Fibroblast of skin of abdomen (primary cell): ENCODE data around the gene ALDH4A1.
"Not testable (repeated sequence)": the region's sequence is repeated elsewhere in the genome, so short reads cannot be mapped to it uniquely, and the experiment has no call there.

Experiments
- DNase-seq: peaks from one replicate; pipeline ENCODE4 v3.0.0-alpha.2; 2013

ALDH4A1 gene

GRCh38 chr1:18875107-18875795 lies 27.1 kb downstream of the ALDH4A1 start:
- DNase-seq, result peak; percentile 74

- DNase-seq, result no peak
Measured at GRCh38 chr1:18874600-18874999, 27.8 kb downstream of the ALDH4A1 start.

- no peak for DNase-seq
Measured at GRCh38 chr1:18874036-18874435, 28.3 kb downstream of the ALDH4A1 start.

GRCh38 chr1:18872071-18872611 lies 30.2 kb downstream of the ALDH4A1 start:
- no peak for DNase-seq

GRCh38 chr1:18871401-18872070 lies 30.8 kb downstream of the ALDH4A1 start:
- no peak for DNase-seq

GRCh38 chr1:18870957-18871356 lies 31.4 kb downstream of the ALDH4A1 start:
- DNase-seq, result no peak

GRCh38 chr1:18870595-18870865 lies 31.8 kb downstream of the ALDH4A1 start:
- DNase-seq, result not testable (repeated sequence)

GRCh38 chr1:18869847-18870594 lies 32.3 kb downstream of the ALDH4A1 start:
- no peak for DNase-seq

GRCh38 chr1:18868801-18869424 lies 33.4 kb downstream of the ALDH4A1 start:
- no peak for DNase-seq

GRCh38 chr1:18868354-18868753 lies 34.0 kb downstream of the ALDH4A1 start:
- DNase-seq, result no peak

GRCh38 chr1:18866846-18867245 lies 35.5 kb downstream of the ALDH4A1 start:
- DNase-seq, result no peak

GRCh38 chr1:18866314-18866713 lies 36.0 kb downstream of the ALDH4A1 start:
- DNase-seq, result no peak

GRCh38 chr1:18865176-18865575 lies 37.2 kb downstream of the ALDH4A1 start:
- DNase-seq, result no peak

GRCh38 chr1:18861590-18861989 lies 40.8 kb downstream of the ALDH4A1 start:
- DNase-seq, result no peak

- no peak for DNase-seq
Measured at GRCh38 chr1:18861082-18861481, 41.3 kb downstream of the ALDH4A1 start.

- DNase-seq, result no peak
Measured at GRCh38 chr1:18859560-18859959, 42.8 kb downstream of the ALDH4A1 start, which contains the start of gene TAS1R2. Gene TAS1R2, minus strand, starts transcription at chr1:18859660. Its CDS starts 0 bp downstream, at chr1:18859660.

GRCh38 chr1:18858070-18858688 lies 44.2 kb downstream of the ALDH4A1 start:
- no peak for DNase-seq

- no peak for DNase-seq
Measured at GRCh38 chr1:18856435-18856834, 45.9 kb downstream of the ALDH4A1 start.

GRCh38 chr1:18855573-18855972 lies 46.8 kb downstream of the ALDH4A1 start:
- DNase-seq, result no peak

GRCh38 chr1:18854331-18855025 lies 47.9 kb downstream of the ALDH4A1 start:
- no peak for DNase-seq

- DNase-seq, result no peak
Measured at GRCh38 chr1:18852501-18852900, 49.9 kb downstream of the ALDH4A1 start.

GRCh38 chr1:18849261-18849711 lies 53.1 kb downstream of the ALDH4A1 start:
- DNase-seq, result peak; percentile 7
